PC-3 (cell line): ENCODE results near the gene KCNN2. TPM values are rescaled to one million over a fixed set of nuclear protein-coding genes. Genes with fewer than 3 reads are reported as not detected.

Source experiments
- ATAC-seq: fragments of 200-7000 bp; cut with Tn5 transposase; 2 replicates; pipeline ENCODE4 v1.9.1; 2020; ENCODE audit warnings: mild to moderate bottlenecking, moderate library complexity
- BruUV-seq: library from RNA; stranded (reverse); fragments of 400-500 nt; replicated peaks from 2 replicates; lab custom pipeline; 2021; lab: Mats Ljungman, UMichigan
- CTCF ChIA-PET: fragments of 300-600 bp; sonication (Branson Sonifier 250); formaldehyde crosslinking; loops from one replicate; lab custom pipeline; 2022; ENCODE audit warnings: antibody characterized with exemption; lab: Charles Lee
- POLR2A ChIA-PET: fragments of 300-600 bp; sonication (Branson Sonifier 250); formaldehyde crosslinking; loops from one replicate; lab custom pipeline; 2022; ENCODE audit warnings: antibody characterized with exemption; ENCODE audit not compliant: unreplicated experiment; lab: Charles Lee
- DNase-seq: peaks from one replicate; pipeline ENCODE4 v3.0.0-alpha.2; 2015
- H2AFZ ChIP-seq: fragments of 300-600 bp; sonication (generic); 2 replicates; pipeline ENCODE4 v1.6.0; 2016; ENCODE audit warnings: antibody characterized with exemption, low read length
- H3F3A ChIP-seq: fragments of 300-600 bp; sonication (generic); one replicate; pipeline ENCODE4 v1.6.0; 2017; ENCODE audit warnings: antibody characterized with exemption, low read length, control low read depth, mild to moderate bottlenecking; ENCODE audit not compliant: unreplicated experiment
- H3K27ac ChIP-seq: fragments of 300-600 bp; sonication (generic); 2 replicates; pipeline ENCODE4 v1.5.1; 2016; ENCODE audit warnings: mild to moderate bottlenecking, low read length
- H3K27me3 ChIP-seq: fragments of 300-600 bp; sonication (generic); 2 replicates; pipeline ENCODE4 v1.6.1; 2016; ENCODE audit warnings: low read length, mixed read lengths
- H3K36me3 ChIP-seq: fragments of 300-600 bp; sonication (generic); 2 replicates; pipeline ENCODE4 v1.6.1; 2016; ENCODE audit warnings: low read depth, mixed run types, low read length, mixed read lengths
- H3K4me1 ChIP-seq: fragments of 300-600 bp; sonication (generic); 2 replicates; pipeline ENCODE4 v1.5.1; 2016; ENCODE audit warnings: low read length; ENCODE audit not compliant: insufficient read depth
- H3K4me2 ChIP-seq: fragments of 300-600 bp; sonication (generic); 2 replicates; pipeline ENCODE4 v1.6.0; 2016; ENCODE audit warnings: low read length
- H3K4me3 ChIP-seq: fragments of 300-600 bp; sonication (generic); 2 replicates; pipeline ENCODE4 v1.5.1; 2016; ENCODE audit warnings: mild to moderate bottlenecking, low read length, mixed read lengths
- H3K79me2 ChIP-seq: fragments of 300-600 bp; sonication (generic); 2 replicates; pipeline ENCODE4 v1.6.1; 2017; ENCODE audit warnings: low read length, mixed read lengths
- H3K9ac ChIP-seq: fragments of 300-600 bp; sonication (generic); 2 replicates; pipeline ENCODE4 v1.6.0; 2016; ENCODE audit warnings: mild to moderate bottlenecking, low read length
- H3K9me2 ChIP-seq: fragments of 300-600 bp; sonication (generic); replicated peaks from 2 replicates; pipeline ENCODE4 v1.6.1; 2016; ENCODE audit warnings: mixed run types, low read length, mixed read lengths
- H3K9me3 ChIP-seq: fragments of 300-600 bp; sonication (generic); 2 replicates; pipeline ENCODE4 v1.6.1; 2016; ENCODE audit warnings: low read length, mixed read lengths
- H4K20me1 ChIP-seq: fragments of 300-600 bp; sonication (generic); 2 replicates; pipeline ENCODE4 v1.6.1; 2016; ENCODE audit warnings: low read length, mixed read lengths
- EZH2 ChIP-seq: fragments of 300-600 bp; sonication (generic); IDR thresholded peaks from one replicate; pipeline ENCODE4 v1.6.1; 2017; ENCODE audit warnings: antibody characterized with exemption, mild to moderate bottlenecking, low read length; ENCODE audit not compliant: unreplicated experiment
- EZH2phosphoT487 ChIP-seq: fragments of 300-600 bp; sonication (generic); IDR thresholded peaks from 2 replicates; pipeline ENCODE4 v1.6.1; 2018; ENCODE audit warnings: mild to moderate bottlenecking, antibody characterized with exemption, low read length, borderline replicate concordance
- intact Hi-C: fragments of 100-400 bp; cut with micrococcal nuclease; formaldehyde crosslinking; loops from 2 replicates; pipeline ENCODE4 v1.9.0; 2023
- total RNA-seq: library from RNA; depleted of rRNA; stranded (reverse); fragments of >200 nt; gene quantifications from 2 replicates; pipeline ENCODE4 v1.2.3, GENCODE V29; 2014
- TF ChIP-seq, protein P1 (sequence below): fragments of 300-600 bp; sonication (generic); conservative IDR thresholded peaks from 2 replicates; pipeline ENCODE4 v1.5.1; 2017; ENCODE audit warnings: antibody characterized with exemption, low read depth, mild to moderate bottlenecking, low read length

Gene KCNN2
- total RNA-seq, 1 experiment from 2014 or later, result 0.07 TPM

DNA sequence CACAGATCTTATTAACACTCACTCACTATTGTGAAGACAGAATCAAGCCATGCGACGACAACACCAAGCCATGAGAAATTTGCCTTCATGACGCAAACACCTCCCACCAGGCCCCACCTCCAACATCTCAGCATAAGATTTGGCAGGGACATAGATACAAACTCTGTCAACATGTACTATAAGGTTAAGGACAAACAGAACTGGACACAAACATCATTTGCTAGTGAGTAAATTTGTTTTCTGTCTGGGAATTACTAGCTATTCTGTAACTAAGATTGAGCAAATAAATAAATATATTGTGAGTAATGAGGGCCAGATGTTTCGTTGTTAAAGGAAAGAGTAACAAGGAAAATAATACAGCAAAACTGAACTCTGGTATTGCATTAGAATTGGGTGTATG lies 15.7 kb upstream of the KCNN2 start:
- no peaks in the 10 kb centered on the region for H4K20me1 ChIP-seq
- no peaks in the 10 kb centered on the region for H3K4me1 ChIP-seq
- no peaks in the 10 kb centered on the region for H3K36me3 ChIP-seq
- H3K27ac ChIP-seq, result no peak overlapping the region
- CTCF ChIA-PET, result no interaction called here
- H3K4me2 ChIP-seq, result no peak overlapping the region
- no peak for ATAC-seq
- H3K9me3 ChIP-seq, result no peaks in the 10 kb centered on the region
- no peaks in the 10 kb centered on the region for H3K9me2 ChIP-seq
- H3K79me2 ChIP-seq, result no peaks in the 10 kb centered on the region
- no peak for DNase-seq
- H3K4me3 ChIP-seq, result no peak overlapping the region
- BruUV-seq, result no TSS peak
- intact Hi-C loops, result no loop called here
- no peak overlapping the region for H3K9ac ChIP-seq
- no peak overlapping the region for H2AFZ ChIP-seq
- H3F3A ChIP-seq, result no peaks in the 10 kb centered on the region
- POLR2A ChIA-PET, result no interaction called here
- TF ChIP-seq EZH2 (no peak), EZH2phosphoT487 (no peak)
- TF ChIP-seq, protein P1, sequence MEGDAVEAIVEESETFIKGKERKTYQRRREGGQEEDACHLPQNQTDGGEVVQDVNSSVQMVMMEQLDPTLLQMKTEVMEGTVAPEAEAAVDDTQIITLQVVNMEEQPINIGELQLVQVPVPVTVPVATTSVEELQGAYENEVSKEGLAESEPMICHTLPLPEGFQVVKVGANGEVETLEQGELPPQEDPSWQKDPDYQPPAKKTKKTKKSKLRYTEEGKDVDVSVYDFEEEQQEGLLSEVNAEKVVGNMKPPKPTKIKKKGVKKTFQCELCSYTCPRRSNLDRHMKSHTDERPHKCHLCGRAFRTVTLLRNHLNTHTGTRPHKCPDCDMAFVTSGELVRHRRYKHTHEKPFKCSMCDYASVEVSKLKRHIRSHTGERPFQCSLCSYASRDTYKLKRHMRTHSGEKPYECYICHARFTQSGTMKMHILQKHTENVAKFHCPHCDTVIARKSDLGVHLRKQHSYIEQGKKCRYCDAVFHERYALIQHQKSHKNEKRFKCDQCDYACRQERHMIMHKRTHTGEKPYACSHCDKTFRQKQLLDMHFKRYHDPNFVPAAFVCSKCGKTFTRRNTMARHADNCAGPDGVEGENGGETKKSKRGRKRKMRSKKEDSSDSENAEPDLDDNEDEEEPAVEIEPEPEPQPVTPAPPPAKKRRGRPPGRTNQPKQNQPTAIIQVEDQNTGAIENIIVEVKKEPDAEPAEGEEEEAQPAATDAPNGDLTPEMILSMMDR, result no peak
- H3K27me3 ChIP-seq, result no peaks in the 10 kb centered on the region

DNA sequence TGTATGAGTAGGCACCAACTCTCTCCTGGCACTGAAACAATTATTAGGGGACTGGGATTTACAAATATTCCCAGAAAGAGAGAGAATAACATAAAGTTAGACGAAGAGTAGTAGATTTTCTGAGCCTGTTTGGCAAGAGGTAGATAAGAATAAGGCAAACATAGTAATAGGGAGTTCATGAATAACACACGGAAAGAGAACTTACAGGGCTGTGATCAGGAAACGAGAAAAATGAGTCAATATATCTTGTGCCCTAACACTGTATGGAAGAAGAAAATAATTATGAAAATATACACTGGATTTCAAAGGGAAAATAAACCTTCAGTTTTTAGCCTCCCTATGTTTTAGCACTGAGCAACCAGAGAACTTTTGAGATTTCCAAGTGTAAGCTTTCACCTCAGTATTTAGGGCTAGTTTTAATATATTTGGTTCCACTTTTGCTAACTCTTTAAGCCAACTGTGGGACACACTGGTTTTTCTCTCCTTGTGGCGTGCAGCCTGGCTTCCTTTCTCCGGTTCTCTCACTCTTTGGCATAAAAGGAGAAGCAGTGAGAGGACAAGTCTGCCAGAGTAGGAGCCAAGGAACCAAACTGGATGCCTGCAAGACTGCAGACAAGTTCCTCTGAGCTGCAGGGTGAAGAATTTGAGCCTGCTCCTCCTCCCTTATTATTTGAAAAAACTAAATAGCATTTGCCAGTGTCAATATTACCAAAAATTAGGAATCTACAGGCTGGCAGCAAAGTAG lies 6.6 kb upstream of the KCNN2 start:
- H3K4me3 ChIP-seq, result no peak overlapping the region
- no peak overlapping the region for H3K4me2 ChIP-seq
- H3F3A ChIP-seq, result no peaks in the 10 kb centered on the region
- H3K9me3 ChIP-seq, result no peaks in the 10 kb centered on the region
- TF ChIP-seq EZH2 (no peak), EZH2phosphoT487 (no peak)
- TF ChIP-seq, protein P1, result no peak
- H3K79me2 ChIP-seq, result no peaks in the 10 kb centered on the region
- CTCF ChIA-PET, result no interaction called here
- no peak overlapping the region for H3K9ac ChIP-seq
- intact Hi-C loops, result no loop called here
- H3K4me1 ChIP-seq, result no peaks in the 10 kb centered on the region
- POLR2A ChIA-PET, result no interaction called here
- H3K27ac ChIP-seq, result no peak overlapping the region
- peaks cover 24% of the 10 kb centered on the region for H3K27me3 ChIP-seq
- H3K9me2 ChIP-seq, result no peaks in the 10 kb centered on the region
- no peaks in the 10 kb centered on the region for H4K20me1 ChIP-seq
- no peaks in the 10 kb centered on the region for H3K36me3 ChIP-seq
- H2AFZ ChIP-seq, result no peak overlapping the region
- DNase-seq, result no peak
- BruUV-seq, result no TSS peak
- no peak for ATAC-seq

DNA sequence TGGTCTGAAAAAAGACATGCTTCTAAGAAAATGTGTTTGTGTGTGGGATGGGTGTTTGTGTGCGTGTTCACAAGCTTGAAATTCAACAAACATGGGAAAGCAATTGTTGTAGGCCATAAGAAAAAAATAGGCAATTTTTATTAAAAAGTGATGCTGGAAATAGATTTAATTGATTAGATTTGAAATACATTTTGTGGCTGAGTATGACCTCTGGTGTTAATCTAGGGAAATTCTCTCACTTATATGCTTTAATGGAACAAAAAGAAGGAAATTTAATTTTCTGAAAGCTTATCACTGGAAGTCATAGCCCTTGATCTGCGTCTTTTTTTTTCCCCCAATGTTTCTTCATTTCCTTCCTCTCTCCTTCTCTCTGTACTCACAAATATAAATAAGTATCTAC lies 3.5 kb upstream of the KCNN2 start:
- H3K27me3 ChIP-seq, result peaks cover 54% of the 10 kb centered on the region
- CTCF ChIA-PET, result no interaction called here

More for the DNA sequence above, 3.5 kb upstream of the KCNN2 start:
- Histone ChIP-seq H3K9me3 (no peaks in the 10 kb centered on the region), H3K4me1 (no peaks in the 10 kb centered on the region), H3K36me3 (no peaks in the 10 kb centered on the region), H2AFZ (no peak overlapping the region), H3K4me3 (no peak overlapping the region), H3K9ac (no peak overlapping the region), H3K4me2 (no peak overlapping the region), H3K79me2 (no peaks in the 10 kb centered on the region), H3K9me2 (no peaks in the 10 kb centered on the region), H3K27ac (no peak overlapping the region), H4K20me1 (no peaks in the 10 kb centered on the region), H3F3A (no peaks in the 10 kb centered on the region)
- ATAC-seq (no peak), DNase-seq (no peak)
- intact Hi-C loops, result no loop called here
- POLR2A ChIA-PET, result interaction anchor here (0.5 kb wide), 1 partner anchor 760 kb away, joined by 4 read pairs; no protein-coding TSS in a partner anchor
- TF ChIP-seq, protein P1, result no peak; the same call in 1 of the 2 replicates
- TF ChIP-seq EZH2phosphoT487, result no peak
- no peak for TF ChIP-seq EZH2
- BruUV-seq, result no TSS peak
